ENCODE data around the gene HLA-E.
"Not testable (repeated sequence)": the region's sequence is repeated elsewhere in the genome, so short reads cannot be mapped to it uniquely, and the experiment has no call there.

Gene HLA-E

GRCh38 chr6:30489081-30490025 lies at the start of gene HLA-E:
Gene HLA-E (plus strand): TSS chr6:30489509. CDS start chr6:30489532, 23 bp downstream.
- peak; percentile 92 for FAIRE-seq

- FAIRE-seq = no peak
Observed at GRCh38 chr6:30441171-30441570, 48.1 kb upstream of the HLA-E start.

DNA sequence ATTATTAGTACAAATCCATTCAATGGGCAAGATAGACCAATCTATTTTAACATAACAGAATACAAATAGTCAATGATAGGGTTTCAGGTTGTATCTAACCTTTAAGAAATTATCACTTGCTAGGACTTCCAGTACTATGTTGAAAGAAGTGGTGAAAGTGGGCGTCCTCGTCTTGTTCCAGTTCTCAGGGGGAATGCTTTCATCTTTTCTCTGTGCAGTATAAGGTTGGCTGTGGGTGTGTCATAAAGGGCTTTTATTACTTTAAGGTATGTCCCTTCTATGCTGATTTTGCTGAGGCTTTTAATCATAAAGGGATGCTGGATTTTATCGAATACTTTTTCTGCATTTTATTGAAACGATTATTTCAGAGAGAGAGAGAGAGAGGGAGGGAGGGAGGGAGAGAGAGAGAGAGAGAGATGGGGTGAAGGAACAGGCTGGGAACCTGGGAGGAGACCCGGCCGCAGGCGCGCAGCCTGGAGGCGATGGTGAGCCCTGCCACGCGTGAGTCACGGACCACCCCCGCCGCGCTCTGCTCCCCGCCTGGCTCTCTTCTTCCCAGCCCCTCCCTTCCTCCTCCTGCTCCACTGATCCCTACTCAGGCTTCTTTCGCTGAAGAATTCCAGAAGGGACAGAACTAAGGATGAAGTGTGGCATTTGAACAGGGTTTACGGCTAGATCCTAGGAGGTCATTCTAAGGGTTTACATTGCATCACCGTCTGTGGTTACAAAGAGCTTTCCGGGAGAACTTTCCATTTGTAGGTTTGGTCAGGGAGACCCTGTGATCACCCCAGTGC lies 45.5 kb upstream of the HLA-E start:
- no peak for FAIRE-seq

DNA sequence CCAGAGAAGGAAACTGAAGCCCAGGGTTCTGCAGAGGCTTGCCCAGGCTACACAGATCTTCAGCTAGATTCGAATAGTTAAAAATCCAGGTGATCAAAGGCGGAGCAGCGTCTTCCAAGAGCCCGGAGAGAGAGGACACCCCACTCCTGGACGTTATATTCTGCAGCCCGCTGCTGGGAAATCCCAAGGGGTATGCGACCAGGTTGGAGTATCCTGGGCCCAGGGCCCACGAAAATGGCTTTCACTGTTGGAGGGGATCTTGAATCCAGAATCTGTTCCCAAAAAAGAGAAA lies 44.9 kb upstream of the HLA-E start:
- no peak for FAIRE-seq

DNA sequence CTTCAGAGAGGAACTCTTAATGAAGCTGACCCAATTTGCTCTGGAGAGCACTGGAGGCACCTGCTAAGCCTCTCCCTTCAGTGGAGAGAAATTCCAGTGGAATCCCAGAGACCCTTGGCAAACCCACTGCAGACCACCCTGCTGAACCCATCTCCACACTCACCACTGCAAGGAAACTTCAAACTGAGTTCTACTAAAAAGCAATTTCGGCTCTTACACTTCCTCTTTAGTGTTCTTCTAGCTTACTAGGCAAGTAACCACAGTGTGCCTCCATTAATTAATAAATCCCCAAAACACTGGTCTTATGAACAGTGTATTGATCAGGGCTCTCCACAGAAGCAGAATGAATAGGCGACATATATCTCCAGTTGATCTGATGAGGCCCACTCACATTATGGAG lies 43.0 kb upstream of the HLA-E start:
- FAIRE-seq = no peak

- no peak for FAIRE-seq
Observed at GRCh38 chr6:30447237-30447636, 42.1 kb upstream of the HLA-E start.

- no peak for FAIRE-seq
Observed at GRCh38 chr6:30450548-30450908, 38.8 kb upstream of the HLA-E start.

DNA sequence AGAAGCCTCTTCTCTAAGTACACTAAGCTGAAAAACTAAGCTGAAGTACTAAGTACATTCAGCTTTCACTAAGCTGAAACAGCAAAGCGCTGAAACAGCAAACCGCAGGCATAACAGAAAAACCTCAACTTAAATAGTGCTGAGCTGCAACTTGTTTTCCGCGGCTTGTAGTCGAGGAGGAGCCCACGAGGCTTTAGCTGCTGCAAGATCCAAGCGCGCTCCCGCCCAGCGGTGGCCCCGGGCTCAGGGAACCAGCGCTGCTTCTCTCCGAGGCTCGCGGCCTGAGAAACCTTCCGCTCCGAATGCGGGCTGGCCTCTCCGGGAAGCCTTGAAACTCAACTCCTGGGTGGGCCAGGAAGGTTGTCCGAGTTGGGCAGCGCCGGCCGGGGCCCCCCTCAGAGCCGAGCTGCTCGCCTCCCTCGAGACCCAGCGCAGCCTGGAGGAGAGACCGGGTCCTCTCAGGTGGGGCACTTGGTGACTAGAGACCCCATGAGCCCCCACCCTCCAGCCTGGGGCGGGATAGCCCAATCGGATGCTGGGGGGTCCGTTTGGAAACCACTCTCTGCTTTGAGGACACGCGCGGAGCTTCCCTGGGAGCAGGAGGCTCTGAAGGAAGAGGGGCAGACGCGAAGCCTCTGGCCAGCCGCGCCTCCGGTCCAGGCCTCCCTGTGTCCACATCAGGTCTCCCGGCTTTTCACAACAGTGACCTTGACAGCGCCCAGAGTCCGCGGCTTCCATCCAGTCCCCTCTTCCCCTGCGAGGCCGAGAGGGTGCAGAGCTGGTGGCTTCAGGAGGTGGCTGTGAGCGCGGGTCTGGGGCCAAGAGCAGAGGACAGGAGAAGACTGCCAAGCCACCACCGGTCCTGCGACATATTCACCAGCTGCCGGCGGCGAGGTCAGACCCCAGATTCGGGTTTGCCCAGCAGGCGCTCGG lies 38.1 kb upstream of the HLA-E start:
- no peak for FAIRE-seq

- no peak for FAIRE-seq
Observed at GRCh38 chr6:30452736-30453507, 36.4 kb upstream of the HLA-E start.

GRCh38 chr6:30453508-30454116 lies 35.7 kb upstream of the HLA-E start:
- FAIRE-seq = no peak

DNA sequence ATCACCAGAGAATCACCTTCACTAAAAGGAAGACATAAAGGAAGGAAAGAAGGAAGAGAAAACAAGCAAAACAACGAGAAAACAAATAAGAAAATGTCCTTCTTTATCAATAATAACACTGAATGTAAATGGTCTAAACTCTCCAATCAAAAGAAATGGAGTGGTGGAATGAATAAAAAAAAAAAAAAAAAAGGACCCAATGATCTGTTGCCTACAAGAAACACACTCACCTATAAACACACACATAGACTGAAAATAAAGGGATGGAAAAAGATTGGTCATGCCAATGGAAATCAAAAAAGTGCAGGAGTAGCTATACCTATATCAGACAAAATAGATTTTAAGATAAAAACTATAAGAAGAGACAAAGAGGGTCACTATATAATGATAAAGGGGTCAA lies 30.2 kb upstream of the HLA-E start:
- FAIRE-seq = no peak

DNA sequence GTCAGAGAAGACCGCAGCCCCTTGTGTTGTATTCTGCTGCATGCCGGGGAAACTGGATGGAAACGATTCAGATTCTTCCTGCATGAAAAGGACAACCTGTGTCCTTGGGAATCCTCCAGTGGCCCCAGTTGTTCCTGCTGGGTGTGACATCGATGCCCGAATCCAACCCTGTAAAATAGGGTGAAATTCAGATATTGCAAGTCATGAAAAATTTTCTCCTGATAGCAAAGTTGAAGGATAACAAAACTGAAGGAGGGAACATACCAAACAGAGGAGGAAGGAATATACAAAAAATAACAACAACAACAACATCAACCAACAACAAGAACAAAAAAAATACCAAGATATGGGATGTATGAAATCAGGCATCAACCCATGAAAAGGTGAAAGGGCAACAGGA lies 28.3 kb upstream of the HLA-E start:
- no peak for FAIRE-seq

DNA sequence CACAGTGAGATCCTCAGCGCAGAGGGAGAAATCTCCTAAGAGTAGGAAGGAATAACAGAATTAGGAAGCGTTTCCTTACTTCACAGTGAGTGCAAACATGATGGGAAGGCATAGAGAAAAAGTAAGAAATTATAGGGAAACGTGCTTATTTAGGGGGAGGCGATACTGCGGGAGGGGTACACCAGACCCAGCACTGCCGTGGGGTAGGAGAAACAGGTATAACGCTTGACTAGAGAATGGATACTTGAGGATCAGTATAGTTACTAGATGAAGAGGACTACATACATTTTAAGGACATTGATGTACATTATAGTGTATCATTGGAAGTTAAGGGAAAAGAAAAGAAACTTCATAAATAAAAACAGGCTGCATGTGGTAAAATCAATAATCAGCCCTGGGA lies 26.8 kb upstream of the HLA-E start:
- no peak for FAIRE-seq

DNA sequence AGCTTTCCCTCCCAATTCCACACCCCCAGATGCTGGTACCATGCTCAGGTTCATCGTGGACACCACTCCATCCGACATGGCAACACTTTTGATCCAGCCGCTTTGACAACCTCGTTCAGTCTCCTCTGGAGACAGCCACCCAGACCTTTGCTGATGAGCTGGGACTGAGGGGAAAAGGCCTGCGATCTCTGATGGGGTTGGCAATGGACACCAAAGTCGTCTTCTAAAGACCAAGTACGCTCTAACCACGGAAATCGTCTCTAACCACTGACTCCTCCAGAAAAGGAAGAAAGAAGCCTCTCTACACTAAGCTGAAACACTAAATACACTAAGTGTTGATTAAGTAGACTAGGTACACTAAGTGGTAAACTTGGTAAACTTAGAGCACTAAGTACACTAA lies 26.1 kb upstream of the HLA-E start:
- no peak for FAIRE-seq

GRCh38 chr6:30463651-30464618 lies 25.4 kb upstream of the HLA-E start:
- FAIRE-seq = no peak

DNA sequence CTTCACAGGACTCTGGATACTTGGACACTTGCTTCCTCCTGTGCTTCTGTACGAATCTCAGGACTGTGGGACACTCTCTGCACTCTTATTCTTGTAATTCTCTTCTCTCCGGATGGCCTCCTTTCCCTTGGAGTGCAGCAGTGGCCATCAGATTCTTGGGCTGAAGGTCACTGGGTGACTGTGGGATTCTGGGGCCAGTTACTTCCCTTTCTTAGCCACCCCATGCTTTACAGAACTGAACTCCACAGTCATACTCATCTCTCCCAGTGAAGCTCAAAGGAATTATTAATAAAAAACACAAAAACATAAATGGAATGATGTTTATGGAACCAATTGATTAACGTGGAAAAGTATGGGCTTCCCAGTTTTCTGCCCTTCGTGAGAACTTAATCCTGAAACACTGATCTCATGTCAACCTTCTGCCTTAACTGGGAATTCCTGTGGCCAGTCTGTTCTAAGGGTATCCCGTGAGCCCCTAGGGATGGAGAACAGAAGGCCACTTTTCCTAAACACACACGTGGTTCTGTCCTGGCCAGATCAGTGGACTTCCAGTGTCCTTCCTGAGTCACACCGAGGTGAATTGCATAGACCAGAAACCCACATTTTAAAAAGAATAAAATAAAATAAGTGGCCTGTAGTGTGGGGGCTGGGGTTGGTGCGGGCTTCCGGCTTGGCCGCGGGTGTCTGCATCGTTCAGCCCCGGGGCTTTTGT lies 23.6 kb upstream of the HLA-E start:
- FAIRE-seq = no peak

DNA sequence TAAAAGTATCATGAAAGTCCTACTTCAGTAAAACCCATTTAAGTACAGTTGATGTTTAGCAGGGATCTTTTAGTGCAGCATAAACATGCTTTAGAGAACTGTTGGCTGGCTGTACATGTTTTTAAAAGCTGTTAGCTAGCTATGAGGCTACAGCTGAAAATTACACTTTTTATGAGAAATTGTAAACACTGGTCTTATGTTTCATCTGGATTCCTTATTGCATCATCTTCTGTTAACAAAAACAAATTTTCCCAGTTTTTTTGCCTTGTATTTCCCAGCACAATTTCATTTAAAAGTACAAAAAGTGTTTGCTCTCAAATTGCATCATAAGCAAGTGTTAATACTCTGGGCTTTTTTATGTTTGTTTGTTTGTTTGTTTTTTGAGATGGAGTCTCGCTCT lies 18.3 kb upstream of the HLA-E start:
- FAIRE-seq = no peak

GRCh38 chr6:30475116-30475515 lies 14.2 kb upstream of the HLA-E start:
- FAIRE-seq = not testable (repeated sequence)

DNA sequence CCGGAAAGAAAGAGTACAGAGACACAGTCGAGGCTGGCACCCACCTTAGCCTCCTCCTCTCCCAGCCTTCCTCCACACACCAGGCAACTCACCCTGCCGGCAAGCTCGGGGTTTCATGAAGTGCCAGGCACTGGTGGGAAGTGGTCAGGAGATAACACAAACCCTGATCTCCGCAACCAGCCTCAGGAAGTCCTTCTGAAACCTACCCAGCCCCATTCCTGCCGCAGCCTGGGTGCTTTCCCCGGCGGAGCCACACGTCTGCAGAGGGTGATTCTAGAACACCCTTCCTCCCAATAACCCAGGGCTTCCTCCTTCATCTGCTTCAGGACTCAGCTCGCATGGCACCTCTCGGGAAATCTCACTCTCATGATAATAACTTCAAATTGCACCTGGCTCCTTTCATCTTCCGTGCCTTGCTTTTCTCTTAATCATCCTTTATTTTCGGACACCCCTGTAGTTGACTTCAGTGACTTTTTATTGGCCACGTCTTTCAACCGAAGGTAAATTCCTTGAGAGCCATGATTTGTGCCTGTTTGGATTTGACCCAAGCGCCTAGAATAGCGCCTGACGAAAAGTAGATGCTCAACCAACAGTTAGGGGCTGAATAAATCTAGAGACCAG lies 8.7 kb upstream of the HLA-E start:
- FAIRE-seq = no peak

Data from TTC549 (cell line).